ENCODE data around the gene USP48.
A peak's percentile ranks its signal among the peaks of the same experiment; 100 is the strongest.

Gene USP48

GRCh38 chr1:21704145-21704544, 78.8 kb downstream of the USP48 start:
- DNase-seq (no peak), ATAC-seq (replicated peaks) (no peak)
- Mint-ChIP-seq H3K9me3 (no peaks in the 10 kb centered on the region), H3K27ac (peak overlapping the region in 1 of 2 donors; percentile 52), H3K4me3 (no peak overlapping the region), H3K36me3 (ENCODE audit: insufficient read depth) (peaks cover 70% of the 10 kb centered on the region), H3K4me1 (ENCODE audit: low read depth in 2 of 2) (peaks cover 0 to 1% of the 10 kb centered on the region in 2 donors), H3K27me3 (no peaks in the 10 kb centered on the region)

- no peak overlapping the region for H3K27ac Mint-ChIP-seq
- no peaks in the 10 kb centered on the region for H3K27me3 Mint-ChIP-seq
- H3K9me3 Mint-ChIP-seq, result no peaks in the 10 kb centered on the region
- H3K4me3 Mint-ChIP-seq, result no peak overlapping the region
- ATAC-seq (replicated peaks) (no peak), DNase-seq (no peak)
- H3K4me1 Mint-ChIP-seq (ENCODE audit: low read depth in 2 of 2), result peaks cover 0 to 1% of the 10 kb centered on the region in 2 donors
- peaks cover 74% of the 10 kb centered on the region for H3K36me3 Mint-ChIP-seq (ENCODE audit: insufficient read depth)
These were observed 79.5 kb downstream of the USP48 start for GRCh38 chr1:21703318-21703963.

DNA sequence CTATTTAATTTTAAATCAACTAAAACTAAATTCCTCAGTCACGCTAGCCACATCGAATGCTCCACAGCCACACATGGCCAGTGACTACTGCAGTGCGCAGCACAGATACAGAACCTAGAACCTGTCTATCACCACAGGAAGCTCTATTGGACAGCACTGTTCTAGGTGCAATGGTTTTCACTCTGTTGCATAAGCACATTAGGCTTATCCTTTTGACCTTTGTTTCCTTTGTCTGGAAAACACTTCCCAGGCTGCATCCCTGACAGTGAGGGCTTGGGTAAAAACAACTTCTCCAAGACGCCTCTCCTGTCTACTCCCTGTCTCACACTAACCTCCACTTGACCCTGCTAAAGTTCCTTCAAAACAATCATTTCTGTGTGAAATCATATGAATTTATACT, 80.2 kb downstream of the USP48 start:
- H3K36me3 Mint-ChIP-seq (ENCODE audit: insufficient read depth), result peaks cover 71% of the 10 kb centered on the region
- H3K9me3 Mint-ChIP-seq, result no peaks in the 10 kb centered on the region
- ATAC-seq (replicated peaks), result no peak
- H3K27me3 Mint-ChIP-seq, result no peaks in the 10 kb centered on the region
- H3K4me1 Mint-ChIP-seq (ENCODE audit: low read depth in 2 of 2), result no peaks in the 10 kb centered on the region
- no peak overlapping the region for H3K27ac Mint-ChIP-seq
- H3K4me3 Mint-ChIP-seq, result no peak overlapping the region
- no peak for DNase-seq

DNA sequence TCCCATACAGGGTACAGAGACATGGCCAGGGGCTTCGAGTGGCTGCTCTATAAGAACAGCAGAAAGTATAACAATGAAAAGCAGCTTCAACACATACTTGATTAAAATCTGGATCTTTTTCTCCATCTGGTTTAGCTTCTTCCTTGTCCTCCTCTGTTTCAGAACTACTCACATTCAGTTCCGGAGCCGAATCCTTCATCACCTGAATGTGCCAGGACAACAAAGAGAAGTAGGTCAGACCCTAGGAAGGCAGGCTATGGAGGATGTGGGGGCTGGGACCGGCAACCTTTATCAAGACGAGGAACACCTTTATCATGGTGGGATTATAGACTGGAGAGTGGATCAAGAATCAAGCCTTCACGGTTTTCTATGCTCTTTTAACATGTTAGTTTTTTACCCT, 81.5 kb downstream of the USP48 start:
- Mint-ChIP-seq H3K4me1 (ENCODE audit: low read depth in 2 of 2) (no peaks in the 10 kb centered on the region), H3K36me3 (ENCODE audit: insufficient read depth) (peaks cover 64% of the 10 kb centered on the region), H3K27ac (peak overlapping the region in 1 of 2 donors; percentile 17), H3K27me3 (no peaks in the 10 kb centered on the region), H3K9me3 (no peaks in the 10 kb centered on the region), H3K4me3 (no peak overlapping the region)
- no peak for ATAC-seq (replicated peaks)
- DNase-seq, result no peak

- Mint-ChIP-seq H3K27me3 (no peaks in the 10 kb centered on the region), H3K36me3 (ENCODE audit: insufficient read depth) (peaks cover 60% of the 10 kb centered on the region), H3K4me3 (no peak overlapping the region), H3K27ac (no peak overlapping the region), H3K4me1 (ENCODE audit: low read depth in 2 of 2) (no peaks in the 10 kb centered on the region), H3K9me3 (no peaks in the 10 kb centered on the region)
- DNase-seq, result no peak
- no peak for ATAC-seq (replicated peaks)
These were observed 82.9 kb downstream of the USP48 start for GRCh38 chr1:21700094-21700493.

DNA sequence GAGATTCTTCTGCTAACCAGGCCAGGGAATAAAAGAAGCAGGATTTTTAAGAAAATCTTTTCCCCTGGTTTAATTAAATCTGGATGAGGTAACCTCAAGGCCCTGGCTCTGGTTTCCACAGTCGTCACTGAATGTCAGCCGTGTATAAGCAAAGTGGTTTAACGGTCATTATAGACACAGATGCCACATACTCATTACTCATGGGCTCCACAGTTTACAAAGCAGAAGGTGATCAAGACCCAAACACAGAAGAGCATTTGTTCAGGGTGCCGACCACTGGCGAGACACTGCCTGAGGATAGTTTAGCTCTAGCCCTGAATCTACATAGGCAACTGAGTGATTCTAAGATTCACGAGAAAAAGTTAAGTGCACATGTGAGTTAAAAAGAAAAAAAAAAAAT, 86.0 kb downstream of the USP48 start:
- no peak for DNase-seq
- Mint-ChIP-seq H3K9me3 (no peaks in the 10 kb centered on the region), H3K36me3 (ENCODE audit: insufficient read depth) (peaks cover 62% of the 10 kb centered on the region), H3K27me3 (no peaks in the 10 kb centered on the region), H3K4me3 (no peak overlapping the region), H3K4me1 (ENCODE audit: low read depth in 2 of 2) (no peaks in the 10 kb centered on the region), H3K27ac (no peak overlapping the region)
- ATAC-seq (replicated peaks), result no peak

DNA sequence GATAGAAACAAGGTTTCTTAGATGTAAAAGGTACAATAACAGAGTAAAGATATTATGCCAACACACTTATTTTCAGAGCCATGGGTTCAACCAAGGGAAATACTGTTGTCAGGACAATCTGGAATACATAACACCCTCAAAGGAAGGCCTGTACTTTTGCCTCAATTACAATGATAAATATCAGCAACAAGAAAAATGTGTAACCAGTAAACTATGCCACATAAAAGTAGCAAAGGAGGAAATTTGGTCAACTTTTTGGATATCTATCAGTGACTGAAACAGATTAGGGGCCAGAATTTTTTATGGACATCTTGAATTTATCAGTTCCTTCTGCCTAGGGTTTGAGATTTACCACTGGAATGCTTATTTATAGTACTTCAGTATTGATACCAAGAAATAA, 89.2 kb downstream of the USP48 start:
- DNase-seq (no peak), ATAC-seq (replicated peaks) (no peak)
- H3K36me3 Mint-ChIP-seq (ENCODE audit: insufficient read depth), result peaks cover 66% of the 10 kb centered on the region
- no peaks in the 10 kb centered on the region for H3K4me1 Mint-ChIP-seq (ENCODE audit: low read depth in 2 of 2)
- peak overlapping the region in 1 of 2 donors; percentile 75 for H3K27ac Mint-ChIP-seq
- no peaks in the 10 kb centered on the region for H3K27me3 Mint-ChIP-seq
- no peaks in the 10 kb centered on the region for H3K9me3 Mint-ChIP-seq
- H3K4me3 Mint-ChIP-seq, result no peak overlapping the region

GRCh38 chr1:21691739-21692138, 91.2 kb downstream of the USP48 start:
- Mint-ChIP-seq H3K27ac (no peak overlapping the region), H3K9me3 (no peaks in the 10 kb centered on the region), H3K4me3 (no peak overlapping the region), H3K36me3 (ENCODE audit: insufficient read depth) (peaks cover 67% of the 10 kb centered on the region), H3K4me1 (ENCODE audit: low read depth in 2 of 2) (no peaks in the 10 kb centered on the region), H3K27me3 (no peaks in the 10 kb centered on the region)
- no peak for DNase-seq
- no peak for ATAC-seq (replicated peaks)

GRCh38 chr1:21689661-21690372, 93.1 kb downstream of the USP48 start:
- ATAC-seq (replicated peaks) (no peak), DNase-seq (no peak)
- H3K9me3 Mint-ChIP-seq, result no peaks in the 10 kb centered on the region
- no peak overlapping the region for H3K4me3 Mint-ChIP-seq
- H3K4me1 Mint-ChIP-seq (ENCODE audit: low read depth in 2 of 2), result no peaks in the 10 kb centered on the region
- no peaks in the 10 kb centered on the region for H3K27me3 Mint-ChIP-seq
- H3K36me3 Mint-ChIP-seq (ENCODE audit: insufficient read depth), result peaks cover 78% of the 10 kb centered on the region
- no peak overlapping the region for H3K27ac Mint-ChIP-seq

GRCh38 chr1:21687081-21687529, 95.8 kb downstream of the USP48 start:
- peak overlapping the region in 1 of 2 donors; percentile 2 for H3K27ac Mint-ChIP-seq
- no peak for DNase-seq
- H3K4me1 Mint-ChIP-seq (ENCODE audit: low read depth in 2 of 2), result no peaks in the 10 kb centered on the region
- no peak overlapping the region for H3K4me3 Mint-ChIP-seq
- no peaks in the 10 kb centered on the region for H3K27me3 Mint-ChIP-seq
- peaks cover 58% of the 10 kb centered on the region for H3K36me3 Mint-ChIP-seq (ENCODE audit: insufficient read depth)
- ATAC-seq (replicated peaks), result no peak
- no peaks in the 10 kb centered on the region for H3K9me3 Mint-ChIP-seq

DNA sequence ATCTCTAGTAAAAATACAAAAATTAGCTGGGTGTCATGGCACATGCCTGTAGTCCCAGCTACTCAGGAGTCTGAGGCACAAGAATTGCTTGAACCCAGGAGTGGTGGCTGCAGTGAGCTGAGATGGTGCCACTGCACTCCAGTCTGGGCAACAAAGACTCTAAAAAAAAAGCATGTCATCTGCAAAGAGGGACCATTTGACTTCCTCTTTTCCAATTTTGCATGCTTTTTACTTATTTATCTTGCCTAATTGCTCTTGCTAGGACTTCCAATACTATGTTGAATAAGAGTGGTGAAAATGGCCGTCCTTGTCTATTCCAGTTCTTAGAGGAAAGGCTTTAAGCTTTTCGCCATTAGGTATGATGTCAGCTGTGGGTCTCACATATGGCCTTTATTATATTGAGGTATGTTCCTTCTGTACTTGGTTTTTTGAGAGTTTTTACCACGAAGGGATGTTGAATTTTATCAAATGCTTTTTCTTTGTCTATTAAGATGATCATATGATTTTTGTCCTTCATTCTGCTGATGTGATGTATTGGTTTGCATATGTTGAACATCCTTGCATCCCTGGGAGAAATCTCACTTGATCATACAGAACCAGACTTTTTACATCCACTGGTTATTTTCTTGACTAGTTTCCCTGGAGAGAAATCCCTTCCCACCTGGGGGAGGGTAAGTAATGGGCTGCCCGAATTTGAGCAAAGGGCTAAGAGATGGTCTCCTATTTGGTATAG, 96.8 kb downstream of the USP48 start:
- H3K27me3 Mint-ChIP-seq, result no peaks in the 10 kb centered on the region
- no peak overlapping the region for H3K4me3 Mint-ChIP-seq
- no peak overlapping the region for H3K27ac Mint-ChIP-seq
- H3K4me1 Mint-ChIP-seq (ENCODE audit: low read depth in 2 of 2), result no peaks in the 10 kb centered on the region
- DNase-seq, result no peak
- H3K36me3 Mint-ChIP-seq (ENCODE audit: insufficient read depth), result peaks cover 52% of the 10 kb centered on the region
- ATAC-seq (replicated peaks), result no peak
- no peaks in the 10 kb centered on the region for H3K9me3 Mint-ChIP-seq

DNA sequence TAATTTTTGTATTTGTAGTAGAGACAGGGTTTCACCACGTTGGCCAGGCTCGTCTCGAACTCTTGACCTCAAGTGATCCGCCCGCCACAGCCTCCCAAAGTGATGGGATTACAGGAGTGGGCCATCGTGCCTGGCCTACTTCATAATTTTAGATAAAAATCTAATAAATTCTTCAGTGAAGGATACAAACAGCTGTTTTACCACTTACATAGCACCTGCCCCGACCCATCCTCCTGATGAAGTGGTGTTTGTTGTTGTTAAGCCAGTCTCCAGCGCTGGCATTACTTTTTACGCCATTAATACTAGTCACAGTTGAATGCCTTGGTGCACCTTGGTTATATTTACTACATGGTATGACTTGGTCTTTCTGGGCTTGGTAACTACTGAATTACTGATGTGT, 101.5 kb downstream of the USP48 start:
- Mint-ChIP-seq H3K9me3 (no peaks in the 10 kb centered on the region), H3K4me3 (no peak overlapping the region), H3K36me3 (ENCODE audit: insufficient read depth) (peaks cover 45% of the 10 kb centered on the region), H3K4me1 (ENCODE audit: low read depth in 2 of 2) (no peaks in the 10 kb centered on the region), H3K27me3 (no peaks in the 10 kb centered on the region), H3K27ac (peak overlapping the region in 1 of 2 donors; percentile 61)
- DNase-seq, result no peak
- ATAC-seq (replicated peaks), result no peak

GRCh38 chr1:21680918-21681317, 102.0 kb downstream of the USP48 start:
- peaks cover 40% of the 10 kb centered on the region for H3K36me3 Mint-ChIP-seq (ENCODE audit: insufficient read depth)
- H3K27ac Mint-ChIP-seq, result no peak overlapping the region
- H3K9me3 Mint-ChIP-seq, result no peaks in the 10 kb centered on the region
- no peaks in the 10 kb centered on the region for H3K4me1 Mint-ChIP-seq (ENCODE audit: low read depth in 2 of 2)
- no peak for DNase-seq
- no peak for ATAC-seq (replicated peaks)
- H3K4me3 Mint-ChIP-seq, result no peak overlapping the region
- H3K27me3 Mint-ChIP-seq, result no peaks in the 10 kb centered on the region

DNA sequence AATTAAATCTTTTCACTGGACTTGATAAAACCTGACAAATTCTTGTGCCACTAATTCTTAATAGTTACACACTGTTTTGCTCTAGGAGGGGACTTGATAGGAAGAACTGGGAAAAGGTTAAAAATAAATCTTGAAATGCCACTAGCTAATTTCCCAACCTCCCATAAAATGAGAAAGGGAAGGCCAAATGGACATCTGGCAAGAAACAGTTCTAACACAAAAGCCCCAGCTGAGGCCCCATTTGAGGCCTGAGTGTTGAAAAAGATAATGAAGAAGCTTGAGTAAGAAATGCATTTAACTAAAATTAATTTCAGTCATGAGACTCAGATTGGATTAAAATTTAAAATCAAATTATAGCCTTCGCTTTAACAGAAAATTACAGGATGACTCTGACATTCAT, 102.6 kb downstream of the USP48 start:
- ATAC-seq (replicated peaks) (no peak), DNase-seq (no peak)
- Mint-ChIP-seq H3K4me3 (no peak overlapping the region), H3K27ac (no peak overlapping the region), H3K9me3 (no peaks in the 10 kb centered on the region), H3K36me3 (ENCODE audit: insufficient read depth) (peaks cover 36% of the 10 kb centered on the region), H3K27me3 (no peaks in the 10 kb centered on the region), H3K4me1 (ENCODE audit: low read depth in 2 of 2) (no peaks in the 10 kb centered on the region)

Data from effector memory CD8-positive, alpha-beta T cell (primary cell).